ENCODE measurements around the gene DOK5.

- TF ChIP-seq CTCF (IDR thresholded peaks at IDR 0.05; ENCODE audit: low read length) (no peak), EZH2 (optimal IDR thresholded peaks at IDR 0.05; ENCODE audit: low read depth, low read length) (no peak)
These were observed 23.1 kb upstream of the DOK5 start for GRCh38 chr20:54452277-54452676.
